HG02571 (cell line): ENCODE measurements around the gene KRI1.

Experiments used
- ATAC-seq: cut with Tn5 transposase; IDR thresholded peaks from one replicate; pipeline ENCODE4 v1.9.1; 2021; ENCODE audit warnings: mild to moderate bottlenecking, moderate library complexity; ENCODE audit not compliant: unreplicated experiment

The KRI1 gene

DNA sequence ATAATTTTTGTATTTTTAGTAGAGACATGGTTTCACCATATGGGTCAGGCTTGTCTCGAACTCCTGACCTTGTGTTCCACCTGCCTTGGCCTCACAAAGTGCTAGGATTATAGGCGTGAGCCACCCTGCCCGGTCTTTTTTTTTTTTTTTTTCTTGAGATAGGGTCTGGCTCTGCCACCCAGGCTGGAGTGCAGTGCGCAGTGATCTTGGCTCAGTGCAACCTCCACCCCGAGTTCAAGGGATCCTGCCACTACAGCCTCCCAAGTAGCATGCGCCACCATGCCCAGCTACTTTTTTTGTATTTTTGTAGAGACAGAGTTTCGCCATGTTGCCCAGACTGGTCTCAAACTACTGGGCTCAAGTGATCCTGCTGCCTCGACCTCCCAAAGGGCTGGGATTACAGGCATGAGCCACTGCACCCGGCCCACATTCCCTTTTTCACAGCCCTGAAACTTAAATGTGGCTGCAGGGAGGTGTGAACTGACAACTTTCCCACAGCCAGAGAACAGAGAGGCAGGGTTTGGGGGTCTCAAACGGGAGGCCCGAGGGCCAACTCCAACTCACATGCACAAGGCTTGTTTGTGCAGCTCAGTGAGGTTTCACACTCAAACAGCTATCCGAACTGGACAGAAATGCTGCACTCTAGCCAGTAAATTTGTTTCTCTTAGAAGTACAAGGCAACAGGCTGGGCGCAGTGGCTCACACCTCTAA is 44.2 kb downstream of the KRI1 start:
- no peak for ATAC-seq

DNA sequence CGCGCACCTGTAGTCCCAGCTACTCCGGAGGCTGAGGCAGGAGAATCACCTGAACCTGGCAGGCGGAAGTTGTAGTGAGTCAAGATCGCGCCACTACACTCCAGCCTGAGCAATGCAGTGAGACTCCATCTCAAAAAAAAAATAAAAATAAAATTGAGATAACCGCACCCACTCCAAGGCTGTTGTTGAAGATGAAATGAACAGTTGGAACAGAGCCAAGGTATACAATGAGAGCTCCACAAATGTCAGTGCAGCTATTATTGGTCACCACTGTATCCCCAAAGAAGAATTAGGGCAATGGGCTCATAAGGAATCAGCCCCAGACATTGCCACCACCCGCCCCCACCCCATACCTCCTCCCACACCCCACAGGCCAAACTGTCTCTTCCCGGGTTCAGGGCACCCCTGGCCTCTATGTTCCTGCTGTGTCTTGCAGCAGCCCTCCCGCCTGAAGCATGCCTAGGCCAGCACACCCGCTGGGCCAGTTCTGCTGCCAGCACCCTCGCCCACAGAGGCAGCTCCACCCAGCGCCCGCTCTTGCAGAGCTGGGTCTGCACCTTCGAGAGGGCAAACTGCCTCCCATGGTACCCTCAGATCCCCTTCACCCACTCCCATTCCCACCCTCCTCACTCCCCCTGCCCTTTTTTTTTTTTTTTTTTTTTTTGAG is 45.0 kb downstream of the KRI1 start:
- ATAC-seq = no peak

GRCh38 chr19:10519421-10519820 is 46.4 kb downstream of the KRI1 start:
- no peak for ATAC-seq

DNA sequence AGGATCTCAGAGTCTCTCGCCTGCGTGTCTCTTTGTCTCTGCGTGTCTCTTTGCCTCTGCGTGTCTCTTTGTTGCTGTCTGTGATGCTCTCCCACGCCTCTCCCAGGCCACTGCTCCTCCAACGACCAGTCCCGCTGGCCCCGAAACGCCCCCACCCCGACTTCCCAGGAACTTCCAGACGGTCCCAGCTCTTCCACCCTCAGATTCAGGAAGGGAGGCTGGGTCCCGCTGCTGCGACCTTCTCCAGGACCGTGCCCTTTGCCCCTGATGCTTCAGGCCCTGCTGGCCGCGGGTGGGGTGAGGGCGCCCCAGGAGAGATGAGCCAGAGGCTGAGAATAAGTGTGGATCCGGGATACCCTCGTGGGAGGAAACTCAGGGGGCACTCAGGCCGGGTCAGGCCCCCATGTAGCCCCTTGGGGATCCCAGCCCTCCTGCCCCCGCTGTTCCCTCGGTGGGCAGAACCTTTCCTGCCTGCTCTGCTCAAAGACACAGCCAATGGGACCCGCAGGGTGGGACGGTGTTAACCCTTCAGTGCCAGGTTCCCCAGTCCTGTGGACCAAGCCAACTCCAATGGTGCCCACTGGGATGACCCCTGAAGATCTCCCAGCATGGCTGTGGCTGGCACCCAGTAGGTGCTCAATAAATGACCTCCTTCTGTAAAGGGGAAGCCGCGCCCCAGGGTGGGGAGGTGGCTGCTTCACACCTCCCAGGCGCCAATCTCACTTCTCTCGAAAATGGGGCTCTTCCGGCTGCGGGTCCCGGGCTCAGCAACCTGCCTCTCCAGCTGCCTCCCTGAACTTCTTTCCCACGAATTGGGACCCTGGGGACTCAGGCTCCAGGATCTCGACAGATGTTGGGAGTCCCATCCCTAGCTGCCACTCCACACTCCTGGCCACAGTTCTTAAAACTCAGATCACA is 47.1 kb downstream of the KRI1 start:
- no peak for ATAC-seq

- ATAC-seq = no peak
Observed at GRCh38 chr19:10517760-10518443, 47.9 kb downstream of the KRI1 start.

- no peak for ATAC-seq
Observed at GRCh38 chr19:10517361-10517759, 48.5 kb downstream of the KRI1 start, which contains the start of gene S1PR5. Gene S1PR5 (minus strand): TSS chr19:10517447. CDS start chr19:10515011, 2,436 bp downstream.

DNA sequence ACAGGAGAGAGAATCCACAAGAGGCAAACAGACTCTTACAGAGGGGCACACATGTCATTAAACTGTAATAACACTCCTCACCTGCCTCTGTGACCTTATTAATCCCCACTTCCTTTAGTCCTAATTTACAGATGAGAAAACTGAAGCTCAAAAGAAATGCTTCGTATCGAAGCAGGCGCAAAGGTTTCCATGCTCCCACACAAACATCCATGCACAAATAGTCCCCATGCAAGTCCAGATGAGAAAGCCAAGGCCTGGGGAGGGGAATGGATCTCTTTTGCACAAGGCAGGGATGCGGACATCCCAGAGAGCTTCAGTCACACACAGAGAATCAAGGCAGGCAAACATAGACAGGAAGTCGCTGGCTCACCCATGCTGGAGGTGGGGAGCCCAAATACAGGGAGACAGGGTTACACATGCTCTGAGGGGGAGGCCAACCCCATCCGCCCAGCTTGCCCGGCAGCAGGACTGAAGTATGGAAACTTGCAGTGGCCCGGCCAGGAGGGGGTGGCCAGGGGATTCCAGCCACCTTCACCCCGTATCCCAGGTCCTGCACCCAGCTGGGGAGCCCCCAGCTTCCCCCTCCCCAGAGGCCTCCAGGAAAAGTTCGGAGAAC is 49.0 kb downstream of the KRI1 start:
- ATAC-seq = no peak

DNA sequence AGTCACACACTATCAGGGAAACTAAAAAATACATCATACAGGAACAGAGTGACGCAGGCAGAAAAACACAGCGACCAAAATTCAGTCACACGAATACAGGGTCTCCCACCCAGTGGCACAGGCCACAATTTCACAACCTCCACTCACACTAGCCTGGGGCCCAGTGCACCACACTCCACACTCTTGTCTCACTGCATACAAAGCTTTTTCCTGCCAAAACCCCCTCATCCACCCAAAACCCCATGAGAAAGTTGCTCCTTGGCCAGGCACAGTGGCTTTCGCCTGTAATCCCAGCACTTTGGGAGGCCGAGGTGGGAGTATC is 49.8 kb downstream of the KRI1 start:
- ATAC-seq = no peak

GRCh38 chr19:10514211-10515145 is 51.3 kb downstream of the KRI1 start:
- no peak for ATAC-seq

DNA sequence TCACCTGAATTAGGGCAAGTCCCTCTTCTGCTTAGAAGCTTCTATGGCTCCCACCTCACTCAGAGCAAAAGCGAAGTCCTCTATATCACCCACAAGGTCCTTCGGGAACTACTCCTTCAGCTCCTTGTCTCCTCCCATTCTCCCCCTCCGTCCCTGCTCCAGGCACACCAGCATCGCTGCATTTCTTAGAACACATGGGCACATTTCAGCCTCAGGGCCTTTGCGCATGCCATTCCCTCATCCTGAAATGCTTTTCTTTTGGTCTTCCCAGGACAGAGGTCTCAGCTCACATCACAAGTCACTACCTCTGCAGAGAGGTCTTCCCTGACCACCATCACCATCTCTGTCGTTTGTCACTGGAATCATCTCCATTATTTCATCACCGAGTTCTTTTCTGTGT is 52.6 kb downstream of the KRI1 start:
- no peak for ATAC-seq

DNA sequence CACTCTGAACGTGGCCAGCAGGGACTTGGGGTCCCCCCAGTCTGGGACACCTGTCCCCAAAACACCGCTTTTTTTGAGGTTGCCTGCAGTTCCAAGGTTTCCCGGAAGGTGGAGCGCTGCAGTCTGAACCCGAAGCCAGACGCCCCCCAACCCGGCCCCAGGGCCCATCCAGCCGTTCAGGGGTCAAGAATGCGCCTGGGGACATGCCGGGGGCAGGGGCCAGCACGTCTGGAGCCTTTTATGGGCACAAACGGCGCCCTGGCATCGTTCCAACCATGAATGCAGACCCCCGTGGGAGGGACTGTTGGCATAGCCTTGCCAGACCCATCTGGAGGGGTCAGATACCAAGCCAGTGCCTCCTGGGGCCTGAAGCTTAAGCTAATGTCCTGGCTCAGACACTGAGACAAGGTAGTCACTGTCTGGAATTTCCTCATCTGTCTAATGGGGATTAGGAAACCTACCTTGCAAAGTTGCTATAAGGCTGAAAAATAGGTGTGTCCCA is 55.5 kb downstream of the KRI1 start:
- no peak for ATAC-seq

DNA sequence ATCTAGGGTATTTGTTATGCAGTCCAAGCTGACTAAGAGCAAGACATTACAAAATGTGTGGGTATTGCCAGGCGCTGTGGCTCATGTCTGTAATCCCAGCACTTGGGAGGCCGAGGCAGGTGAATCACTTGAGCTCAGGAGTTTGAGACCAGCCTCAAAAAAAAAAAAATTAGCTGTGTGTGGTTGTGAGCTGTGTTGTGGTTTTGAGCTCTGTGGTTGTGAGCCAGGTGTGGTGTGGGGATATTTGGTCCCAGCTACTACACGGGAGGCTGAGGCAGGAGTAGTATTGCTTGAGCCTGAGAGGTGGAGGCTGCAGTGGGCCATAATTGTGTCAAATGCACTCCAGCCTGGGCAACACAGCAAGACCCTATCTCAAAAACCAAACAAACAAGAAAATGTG is 57.1 kb downstream of the KRI1 start:
- no peak for ATAC-seq

DNA sequence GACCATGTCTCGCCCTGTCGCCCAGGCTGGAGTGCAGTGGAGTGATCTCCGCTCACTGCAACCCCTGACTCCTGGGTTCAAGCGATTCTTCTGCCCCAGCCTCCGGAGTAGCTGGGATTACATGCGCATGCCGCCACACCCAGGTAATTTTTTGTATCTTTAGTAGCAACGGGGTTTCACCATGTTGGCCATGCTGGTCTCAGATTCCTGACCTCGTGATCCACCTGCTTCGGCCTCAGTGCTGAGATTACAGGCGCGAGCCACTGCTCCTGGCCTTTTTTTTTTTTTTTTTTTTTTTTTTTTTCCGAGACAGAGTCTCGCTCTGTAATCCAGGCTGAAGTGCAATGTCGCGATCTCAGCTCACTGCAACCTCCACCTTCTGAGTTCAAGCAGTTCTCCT is 57.8 kb downstream of the KRI1 start:
- ATAC-seq = no peak

GRCh38 chr19:10505583-10506229 is 60.1 kb downstream of the KRI1 start:
- ATAC-seq = no peak
